Activated naive CD4-positive, alpha-beta T cell treated with anti-CD3 and anti-CD28 coated beads, Interleukin-2, amount 10 ng/mL, durations not matched to agents 5 hours and 36 hours (primary cell): ENCODE results near the gene CXorf51A. TPM values are rescaled to one million over a fixed set of nuclear protein-coding genes. Genes with fewer than 3 reads are reported as not detected.

Experiments used
- total RNA-seq, 2 experiments: library from RNA; stranded (reverse); gene quantifications; one replicate each; pipeline ENCODE4 v1.2.3, GENCODE V29; 2021

The CXorf51A gene
- not detected for total RNA-seq

DNA sequence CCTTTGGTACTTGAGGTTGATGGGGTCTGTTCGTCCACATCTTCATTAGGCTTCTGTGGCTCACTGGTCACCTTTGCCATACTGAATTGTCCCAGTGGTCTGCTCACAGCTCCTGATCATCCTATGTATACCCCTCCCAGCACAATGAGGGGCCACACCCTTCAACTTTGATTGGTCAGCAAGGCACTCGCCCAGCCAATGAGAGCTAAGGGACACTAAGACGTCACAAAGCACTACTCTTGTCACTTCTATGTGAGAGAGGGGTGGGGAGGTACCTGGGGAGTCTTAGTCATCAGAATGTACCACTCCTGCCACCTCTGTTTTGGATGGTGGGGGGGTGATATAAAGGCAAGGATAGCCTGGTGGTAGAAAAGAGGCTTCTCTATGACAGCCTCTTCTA lies at the start of gene CXorf51A:
CXorf51A (minus strand) TSS at position 101 of the 400 bp plus-strand sequence; CDS start at position 80, 21 bp downstream.

DNA sequence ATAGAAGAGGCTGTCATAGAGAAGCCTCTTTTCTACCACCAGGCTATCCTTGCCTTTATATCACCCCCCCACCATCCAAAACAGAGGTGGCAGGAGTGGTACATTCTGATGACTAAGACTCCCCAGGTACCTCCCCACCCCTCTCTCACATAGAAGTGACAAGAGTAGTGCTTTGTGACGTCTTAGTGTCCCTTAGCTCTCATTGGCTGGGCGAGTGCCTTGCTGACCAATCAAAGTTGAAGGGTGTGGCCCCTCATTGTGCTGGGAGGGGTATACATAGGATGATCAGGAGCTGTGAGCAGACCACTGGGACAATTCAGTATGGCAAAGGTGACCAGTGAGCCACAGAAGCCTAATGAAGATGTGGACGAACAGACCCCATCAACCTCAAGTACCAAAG lies 5.1 kb downstream of the CXorf51A start, which contains the start of gene CXorf51B:
CXorf51B (plus strand) TSS at position 301 of the 400 bp plus-strand sequence; CDS start at position 322, 21 bp downstream.

Other genes with a start within 250 kb of the CXorf51A start
- gene CXorf51B, start 5.0 kb downstream of the CXorf51A start, total RNA-seq = not detected